Hepatocyte (in vitro differentiated cells): ENCODE data around the gene ZNF512B. TPM values are rescaled to one million over a fixed set of nuclear protein-coding genes. Genes with fewer than 3 reads are reported as not detected.

Source experiments
- DNase-seq: peaks from one replicate; pipeline ENCODE4 v3.0.0-alpha.2; 2016; ENCODE audit warnings: low spot score
- H2AFZ ChIP-seq: fragments of 200-600 bp; sonication (generic); 2 replicates; pipeline ENCODE4 v1.6.0; 2016; ENCODE audit warnings: antibody characterized with exemption, mild to moderate bottlenecking
- H3K27ac ChIP-seq: fragments of 200-600 bp; sonication (generic); 2 replicates; pipeline ENCODE4 v1.5.1; 2016; ENCODE audit warnings: mild to moderate bottlenecking
- H3K27me3 ChIP-seq: fragments of 200-600 bp; sonication (generic); 2 replicates; pipeline ENCODE4 v1.6.1; 2016
- H3K36me3 ChIP-seq: fragments of 200-600 bp; sonication (generic); replicated peaks from 2 replicates; pipeline ENCODE4 v1.5.1; 2016; ENCODE audit warnings: low read depth; ENCODE audit not compliant: insufficient read depth
- H3K4me1 ChIP-seq: fragments of 200-600 bp; sonication (generic); 2 replicates; pipeline ENCODE4 v1.5.1; 2016; ENCODE audit warnings: mild to moderate bottlenecking, moderate library complexity; ENCODE audit not compliant: insufficient read depth
- H3K4me2 ChIP-seq: fragments of 200-600 bp; sonication (generic); 2 replicates; pipeline ENCODE4 v1.6.0; 2016
- H3K4me3 ChIP-seq: fragments of 200-600 bp; sonication (generic); 2 replicates; pipeline ENCODE4 v1.5.1; 2016; ENCODE audit warnings: mild to moderate bottlenecking
- H3K79me2 ChIP-seq: fragments of 200-600 bp; sonication (generic); 2 replicates; pipeline ENCODE4 v1.6.0; 2017; ENCODE audit warnings: mild to moderate bottlenecking
- H3K9me2 ChIP-seq: fragments of 200-600 bp; sonication (generic); replicated peaks from 2 replicates; pipeline ENCODE4 v1.6.0; 2017; ENCODE audit warnings: mild to moderate bottlenecking; ENCODE audit not compliant: insufficient read depth
- H3K9me3 ChIP-seq: fragments of 200-600 bp; sonication (generic); 2 replicates; pipeline ENCODE4 v1.5.1; 2016; ENCODE audit warnings: low read depth, mild to moderate bottlenecking
- H4K20me1 ChIP-seq: fragments of 200-600 bp; sonication (generic); 2 replicates; pipeline ENCODE4 v1.6.0; 2016; ENCODE audit warnings: mild to moderate bottlenecking; ENCODE audit not compliant: insufficient read depth, poor library complexity, severe bottlenecking
- CTCF ChIP-seq: fragments of 200-600 bp; sonication (generic); IDR thresholded peaks from 2 replicates; pipeline ENCODE4 v1.5.1; 2016; ENCODE audit warnings: antibody characterized with exemption, mild to moderate bottlenecking; ENCODE audit not compliant: poor library complexity
- EZH2 ChIP-seq: fragments of 200-600 bp; sonication (generic); IDR thresholded peaks from 2 replicates; pipeline ENCODE4 v1.6.1; 2016; ENCODE audit warnings: antibody characterized with exemption, mild to moderate bottlenecking, borderline replicate concordance
- EZH2phosphoT487 ChIP-seq: fragments of 200-600 bp; sonication (generic); IDR thresholded peaks from one replicate; pipeline ENCODE4 v1.6.1; 2018; ENCODE audit warnings: antibody characterized with exemption, mild to moderate bottlenecking, low read depth, moderate library complexity; ENCODE audit not compliant: unreplicated experiment, severe bottlenecking
- WGBS: methylation state at CpG from one replicate; pipeline ENCODE4 v1.1.6; 2016; ENCODE audit warnings: low lambda C conversion rate; ENCODE audit errors: missing lambda C conversion rate; 5-methylcytosine and 5-hydroxymethylcytosine counted together
- polyA plus RNA-seq: library from polyadenylated mRNA; unstranded; fragments of >200 nt; fragmentation: Nextera tagmentation; extraction: Ambion mirVana; gene quantifications from 2 replicates; pipeline ENCODE4 v1.2.1, GENCODE V29; 2016
- total RNA-seq: library from RNA; depleted of rRNA; stranded (reverse); fragments of >200 nt; gene quantifications from 2 replicates; pipeline ENCODE4 v1.2.3, GENCODE V29; 2014

The ZNF512B gene
- total and polyA plus RNA-seq, 2 experiments from 2014 or later = 10.1 to 13.5 TPM

- Histone ChIP-seq H3K9me2 (no peaks in the 10 kb centered on the region), H3K27ac (no peak overlapping the region), H3K36me3 (no peaks in the 10 kb centered on the region), H3K27me3 (no peaks in the 10 kb centered on the region), H3K4me2 (no peak overlapping the region), H4K20me1 (peaks cover 11% of the 10 kb centered on the region), H3K4me3 (no peak overlapping the region), H3K4me1 (no peaks in the 10 kb centered on the region), H3K9me3 (no peaks in the 10 kb centered on the region), H2AFZ (no peak overlapping the region), H3K79me2 (no peaks in the 10 kb centered on the region)
- no peak for DNase-seq
- 81% methylated on average over 11 of the region's 11 CpGs for WGBS
- TF ChIP-seq EZH2phosphoT487 (no peak), CTCF (no peak), EZH2 (no peak)
Measured at GRCh38 chr20:64001607-64002011, 31.9 kb upstream of the ZNF512B start.

- no peak overlapping the region for H3K27ac ChIP-seq
Measured at GRCh38 chr20:64000906-64001305, 31.2 kb upstream of the ZNF512B start.

GRCh38 chr20:63982937-63983336 is 13.2 kb upstream of the ZNF512B start:
- Histone ChIP-seq H3K4me2 (no peak overlapping the region), H3K79me2 (peaks cover 27% of the 10 kb centered on the region), H3K4me3 (no peak overlapping the region), H3K9me3 (no peaks in the 10 kb centered on the region), H3K9me2 (no peaks in the 10 kb centered on the region), H3K27me3 (no peaks in the 10 kb centered on the region), H3K36me3 (no peaks in the 10 kb centered on the region), H3K4me1 (peaks cover 28% of the 10 kb centered on the region), H4K20me1 (peaks cover 6% of the 10 kb centered on the region), H2AFZ (no peak overlapping the region), H3K27ac (no peak overlapping the region)
- WGBS = 96% methylated on average over 14 of the region's 14 CpGs
- DNase-seq = no peak
- TF ChIP-seq EZH2 (no peak), EZH2phosphoT487 (no peak), CTCF (no peak)

More at GRCh38 chr20:64000906-64001305, 31.2 kb upstream of the ZNF512B start:
- no peaks in the 10 kb centered on the region for H3K79me2 ChIP-seq
- TF ChIP-seq EZH2 (no peak), EZH2phosphoT487 (no peak), CTCF (no peak)
- WGBS = 95% methylated on average over 12 of the region's 12 CpGs
- H3K36me3 ChIP-seq = no peaks in the 10 kb centered on the region
- no peaks in the 10 kb centered on the region for H3K9me2 ChIP-seq
- peaks cover 9% of the 10 kb centered on the region for H4K20me1 ChIP-seq
- no peaks in the 10 kb centered on the region for H3K27me3 ChIP-seq
- no peak overlapping the region for H3K4me3 ChIP-seq
- DNase-seq = no peak
- no peaks in the 10 kb centered on the region for H3K4me1 ChIP-seq
- no peak overlapping the region for H3K4me2 ChIP-seq
- H2AFZ ChIP-seq = no peak overlapping the region
- no peaks in the 10 kb centered on the region for H3K9me3 ChIP-seq
